IgD-negative memory B cell (primary cell): ENCODE results near the gene GMDS. TPM values are rescaled to one million over a fixed set of nuclear protein-coding genes. Genes with fewer than 3 reads are reported as not detected.

Source experiments
- H3K27ac Mint-ChIP-seq, 3 donors: one replicate each; pipeline ENCODE4 v1.8.0; 2020 to 2022; ENCODE audit warnings: mild to moderate bottlenecking in 3 of 3, mixed read lengths in 3 of 3, moderate library complexity in 1 of 3
- H3K27me3 Mint-ChIP-seq: one replicate; pipeline ENCODE4 v1.8.0; 2021; ENCODE audit warnings: mixed read lengths
- H3K36me3 Mint-ChIP-seq: one replicate; pipeline ENCODE4 v1.8.0; 2020; ENCODE audit warnings: mild to moderate bottlenecking, mixed read lengths
- H3K4me1 Mint-ChIP-seq, 3 donors: one replicate each; pipeline ENCODE4 v1.8.0; 2020 to 2022; ENCODE audit warnings: mixed read lengths in 3 of 3, mild to moderate bottlenecking in 1 of 3
- H3K4me3 Mint-ChIP-seq, 4 donors: one replicate each; pipeline ENCODE4 v1.8.0; 2020 to 2022; ENCODE audit warnings: mild to moderate bottlenecking in 4 of 4, mixed read lengths in 4 of 4, moderate library complexity in 3 of 4
- H3K9me3 Mint-ChIP-seq, 3 donors: one replicate each; pipeline ENCODE4 v1.8.0; 2020 to 2021; ENCODE audit warnings: mixed read lengths in 3 of 3, mild to moderate bottlenecking in 1 of 3
- polyA plus RNA-seq: library from polyadenylated mRNA; unstranded; fragments of 300-500 nt; fragmentation: Illumina TruSeq; gene quantifications from one replicate; pipeline ENCODE4 v1.2.3, GENCODE V29; 2021

Gene GMDS
- polyA plus RNA-seq, 1 donor from 2014 or later, result 17.0 TPM

DNA sequence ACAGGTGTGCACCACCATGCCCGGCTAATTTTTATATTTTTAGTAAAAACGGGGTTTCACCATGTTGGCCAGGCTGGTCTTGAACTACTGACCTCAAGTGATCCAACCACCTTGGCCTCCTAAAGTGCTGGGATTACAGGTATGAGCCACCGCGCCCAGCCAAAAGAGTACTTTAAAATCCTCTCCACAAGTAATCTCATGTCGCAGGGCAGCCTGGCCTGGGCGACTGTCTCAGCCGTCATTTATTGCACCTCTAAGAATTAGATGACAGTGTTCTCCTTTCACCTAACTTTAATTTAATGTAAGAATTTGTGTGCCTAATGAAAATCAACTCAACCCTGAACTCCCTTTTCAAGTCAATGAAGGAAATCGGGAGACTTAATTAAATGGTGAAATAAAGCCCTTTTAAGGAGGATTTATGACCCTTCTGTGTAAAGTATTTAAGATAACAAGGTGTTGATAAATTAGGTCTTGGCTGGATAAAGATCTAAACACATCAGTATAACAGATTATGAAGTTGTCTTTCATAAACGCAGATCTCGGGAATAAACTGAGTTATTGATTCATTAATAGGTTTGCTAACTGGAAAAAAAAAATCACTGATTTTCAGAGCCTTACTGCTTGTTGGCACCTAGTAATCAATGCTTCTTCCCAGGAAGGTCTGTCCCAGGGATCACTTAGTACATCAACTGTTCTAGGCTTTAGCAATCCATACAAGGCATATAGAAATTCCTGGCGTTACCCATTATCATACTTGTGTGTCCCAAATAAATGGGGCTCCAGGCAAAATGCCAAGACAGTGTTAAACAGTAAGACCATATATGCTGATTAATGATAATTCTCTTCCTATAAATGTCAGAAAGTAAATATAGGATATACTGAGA is 209.3 kb downstream of the GMDS start:
- peaks cover 3% of the 10 kb centered on the region for H3K36me3 Mint-ChIP-seq
- no peak overlapping the region for H3K4me3 Mint-ChIP-seq
- no peaks in the 10 kb centered on the region for H3K4me1 Mint-ChIP-seq
- no peak overlapping the region for H3K27ac Mint-ChIP-seq
- H3K9me3 Mint-ChIP-seq, result no peaks in the 10 kb centered on the region
- H3K27me3 Mint-ChIP-seq, result no peaks in the 10 kb centered on the region

DNA sequence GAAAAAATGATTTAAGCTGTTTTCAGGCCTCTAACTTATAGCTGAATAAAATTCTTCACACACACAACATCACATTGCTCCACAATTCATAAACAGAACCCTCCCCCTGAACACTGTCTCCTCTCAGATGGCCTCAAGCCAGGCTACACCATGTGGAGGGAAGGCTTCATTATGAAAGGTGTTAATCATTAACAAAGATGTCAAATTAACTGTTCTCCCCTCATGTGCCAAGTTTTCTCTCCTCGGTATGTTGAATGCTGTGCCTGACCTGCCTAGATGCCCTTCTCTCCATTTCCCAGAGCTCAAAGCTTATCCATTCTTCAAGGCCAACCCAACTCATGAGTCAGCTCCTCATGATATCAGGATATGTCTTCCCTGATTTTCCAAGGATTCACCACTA is 210.4 kb downstream of the GMDS start:
- no peak overlapping the region for H3K4me3 Mint-ChIP-seq
- H3K27ac Mint-ChIP-seq, result no peak overlapping the region
- no peaks in the 10 kb centered on the region for H3K9me3 Mint-ChIP-seq
- no peaks in the 10 kb centered on the region for H3K27me3 Mint-ChIP-seq
- H3K4me1 Mint-ChIP-seq, result no peaks in the 10 kb centered on the region
- H3K36me3 Mint-ChIP-seq, result peaks cover 1% of the 10 kb centered on the region

DNA sequence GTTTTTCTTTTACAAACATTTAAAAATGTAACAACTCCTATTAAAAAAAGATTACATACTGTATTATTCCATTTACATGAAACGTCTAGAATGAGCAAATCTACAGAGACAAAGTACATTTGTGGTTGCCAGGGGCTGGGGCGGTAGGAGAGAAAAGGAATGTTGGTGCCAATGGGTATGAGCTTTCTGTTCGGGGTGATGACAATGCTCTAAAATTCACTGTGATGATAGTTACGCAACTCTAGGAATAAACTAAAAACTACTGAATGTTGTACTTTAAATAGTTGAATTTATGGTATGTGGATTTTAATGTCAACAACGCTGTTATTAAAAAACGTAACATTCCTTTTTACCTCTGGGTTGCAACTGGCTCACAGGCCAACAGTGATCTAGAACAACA is 211.1 kb downstream of the GMDS start:
- Mint-ChIP-seq H3K27ac (no peak overlapping the region), H3K27me3 (no peaks in the 10 kb centered on the region), H3K36me3 (peaks cover 1% of the 10 kb centered on the region), H3K9me3 (no peaks in the 10 kb centered on the region), H3K4me1 (no peaks in the 10 kb centered on the region), H3K4me3 (no peak overlapping the region)

DNA sequence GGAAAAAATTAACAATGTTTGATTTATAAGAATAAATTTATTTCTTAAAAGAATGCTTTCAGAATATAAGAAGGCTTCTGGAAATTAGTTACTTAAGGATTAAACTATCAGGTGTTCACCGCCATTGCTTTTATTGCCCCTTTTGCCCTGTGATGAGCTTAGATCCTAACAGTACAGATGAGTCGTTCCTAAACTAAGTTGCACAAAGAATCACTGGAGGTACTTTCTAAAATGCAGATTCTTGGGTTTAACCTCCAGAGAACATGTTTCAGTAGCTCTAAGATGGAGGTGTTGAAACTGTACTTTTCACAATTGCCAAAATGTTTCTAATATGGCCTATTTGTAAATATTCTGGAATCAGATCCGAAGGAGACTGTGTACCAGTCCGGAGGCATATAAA is 211.9 kb downstream of the GMDS start:
- Mint-ChIP-seq H3K4me3 (no peak overlapping the region), H3K27me3 (no peaks in the 10 kb centered on the region), H3K27ac (no peak overlapping the region), H3K9me3 (no peaks in the 10 kb centered on the region), H3K4me1 (peaks cover 2 to 3% (median 2%) of the 10 kb centered on the region in 3 donors), H3K36me3 (peaks cover 1% of the 10 kb centered on the region)

DNA sequence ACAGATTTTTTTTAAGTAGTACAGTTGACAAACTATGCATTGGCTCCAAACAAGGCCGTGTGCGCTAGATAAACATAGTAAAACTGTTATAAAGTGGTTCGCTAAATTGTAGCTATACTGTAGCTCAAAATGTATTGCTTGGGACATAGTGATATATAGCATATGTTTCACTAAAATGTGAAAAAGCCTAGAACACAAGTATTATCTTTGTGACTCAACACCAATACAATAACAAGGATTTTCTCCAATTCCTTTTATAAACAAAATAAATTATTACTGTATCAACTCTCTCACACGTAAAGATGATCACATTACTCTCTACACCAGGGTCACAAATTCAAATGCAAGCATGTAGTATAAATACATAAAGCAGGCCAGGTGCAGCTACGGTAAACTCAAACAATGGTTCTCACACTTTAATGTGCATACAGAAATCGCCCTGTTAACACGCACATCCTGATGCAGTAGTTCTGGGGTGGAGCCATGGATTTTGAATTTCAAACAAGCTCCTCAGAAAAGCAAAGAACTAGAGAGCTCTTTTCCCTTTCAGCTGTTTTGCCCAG is 214.6 kb downstream of the GMDS start:
- no peaks in the 10 kb centered on the region for H3K9me3 Mint-ChIP-seq
- peaks cover 6 to 9% (median 7%) of the 10 kb centered on the region in 3 donors for H3K4me1 Mint-ChIP-seq
- H3K27me3 Mint-ChIP-seq, result no peaks in the 10 kb centered on the region
- H3K4me3 Mint-ChIP-seq, result no peak overlapping the region
- no peak overlapping the region for H3K27ac Mint-ChIP-seq
- H3K36me3 Mint-ChIP-seq, result no peaks in the 10 kb centered on the region

DNA sequence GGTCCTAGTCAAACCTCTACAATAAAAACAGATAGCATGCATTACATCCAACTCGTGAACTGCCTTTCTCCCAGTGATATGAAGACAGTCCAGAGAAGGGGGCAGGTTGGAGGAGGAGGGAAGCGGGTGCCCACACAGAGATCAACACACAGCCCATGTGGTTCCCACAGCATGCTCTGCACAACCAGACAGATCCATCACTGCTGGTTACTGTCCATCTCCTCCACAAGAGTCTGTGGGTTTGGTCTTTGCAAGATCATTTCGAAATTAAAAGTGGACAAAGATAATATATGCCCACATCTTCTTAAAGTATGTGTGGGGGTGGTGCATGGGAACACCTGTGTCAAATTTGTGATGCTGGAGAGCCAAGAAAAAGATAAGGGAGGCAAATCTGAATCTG is 215.5 kb downstream of the GMDS start:
- Mint-ChIP-seq H3K27ac (no peak overlapping the region), H3K4me1 (peaks cover 6 to 9% (median 7%) of the 10 kb centered on the region in 3 donors), H3K36me3 (no peaks in the 10 kb centered on the region), H3K9me3 (no peaks in the 10 kb centered on the region), H3K4me3 (no peak overlapping the region), H3K27me3 (no peaks in the 10 kb centered on the region)

DNA sequence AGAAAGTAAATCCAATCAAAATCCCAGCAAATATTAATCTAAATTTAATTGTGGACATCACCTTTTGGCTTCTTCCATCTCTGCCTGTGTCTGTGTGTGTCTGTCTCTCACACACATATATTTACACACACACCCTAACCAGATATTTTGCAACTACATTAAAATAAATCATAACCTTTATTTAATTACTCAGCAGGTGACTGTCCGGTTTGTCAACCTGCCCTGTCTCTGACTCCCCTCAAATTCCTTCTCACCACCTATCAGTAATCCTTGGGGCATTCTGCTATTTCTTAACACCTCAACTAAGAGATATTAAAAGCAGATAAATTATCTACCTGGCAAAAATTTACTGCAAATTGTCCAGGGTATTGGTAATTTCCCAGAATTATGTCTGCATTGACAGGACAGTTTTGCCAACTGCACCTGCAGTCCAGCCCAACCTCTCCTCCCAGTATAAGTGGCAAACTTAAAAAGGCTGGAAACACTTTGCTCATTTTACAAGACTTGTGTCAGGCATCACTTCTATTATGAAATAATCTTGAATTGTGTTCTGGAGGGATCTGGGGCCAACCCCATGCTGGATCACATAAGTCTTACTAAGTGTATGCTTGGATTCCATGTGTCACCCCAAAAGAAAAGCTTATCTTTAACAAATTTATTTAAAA is 216.1 kb downstream of the GMDS start:
- H3K27ac Mint-ChIP-seq, result no peak overlapping the region
- no peaks in the 10 kb centered on the region for H3K9me3 Mint-ChIP-seq
- peaks cover 6 to 9% (median 7%) of the 10 kb centered on the region in 3 donors for H3K4me1 Mint-ChIP-seq
- H3K36me3 Mint-ChIP-seq, result no peaks in the 10 kb centered on the region
- H3K27me3 Mint-ChIP-seq, result no peaks in the 10 kb centered on the region
- H3K4me3 Mint-ChIP-seq, result no peak overlapping the region

DNA sequence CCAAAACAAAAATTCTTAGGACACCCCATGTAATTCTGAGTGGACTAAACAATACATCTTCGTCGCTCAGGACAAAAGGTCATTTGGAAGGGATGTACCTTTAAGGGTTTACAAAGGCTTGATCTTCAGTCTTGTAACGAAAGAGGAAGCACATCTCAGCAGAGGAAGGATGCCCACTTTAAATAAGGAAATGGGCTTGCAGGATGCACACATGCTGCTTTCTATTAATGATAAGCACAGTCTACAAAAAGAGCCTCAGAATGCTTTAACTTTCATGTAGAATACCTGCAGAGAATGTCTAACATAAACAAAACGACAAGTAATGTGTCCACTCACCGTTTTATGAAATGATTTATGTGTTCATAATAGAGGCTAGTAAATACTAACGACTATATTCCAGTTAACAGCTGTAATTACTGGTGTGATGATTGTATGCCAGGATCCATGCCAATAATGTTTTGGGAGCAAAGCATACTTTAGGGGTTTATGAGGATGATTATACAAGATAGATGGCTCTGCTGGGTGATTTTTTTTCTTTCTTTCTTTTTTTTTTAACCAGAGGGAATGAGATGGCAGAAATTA is 216.9 kb downstream of the GMDS start:
- Mint-ChIP-seq H3K36me3 (no peaks in the 10 kb centered on the region), H3K27ac (no peak overlapping the region), H3K9me3 (no peaks in the 10 kb centered on the region), H3K4me1 (peaks cover 6 to 9% (median 9%) of the 10 kb centered on the region in 3 donors), H3K4me3 (no peak overlapping the region), H3K27me3 (no peaks in the 10 kb centered on the region)

DNA sequence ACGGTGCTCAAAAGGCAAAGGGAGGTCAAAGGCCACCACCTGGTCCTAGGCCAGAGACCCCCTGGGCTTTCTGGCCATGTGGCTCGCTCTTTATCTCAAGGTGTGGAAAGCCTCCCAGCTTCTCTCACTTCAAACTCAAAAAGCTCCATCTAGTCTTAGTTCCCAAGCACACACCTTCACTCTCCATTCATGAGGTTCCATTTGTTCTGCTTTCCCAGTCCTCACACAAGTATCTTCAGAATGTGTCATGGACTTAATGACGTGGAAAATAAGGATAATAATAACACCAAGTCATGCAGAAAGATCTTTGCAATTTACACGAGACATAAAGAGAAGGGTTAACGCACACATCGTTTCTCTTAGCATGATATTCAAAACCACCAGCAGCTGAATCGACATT is 219.3 kb downstream of the GMDS start:
- Mint-ChIP-seq H3K27me3 (no peaks in the 10 kb centered on the region), H3K4me1 (peaks cover 6 to 15% (median 9%) of the 10 kb centered on the region in 3 donors), H3K27ac (no peak overlapping the region), H3K4me3 (no peak overlapping the region), H3K9me3 (no peaks in the 10 kb centered on the region), H3K36me3 (no peaks in the 10 kb centered on the region)

DNA sequence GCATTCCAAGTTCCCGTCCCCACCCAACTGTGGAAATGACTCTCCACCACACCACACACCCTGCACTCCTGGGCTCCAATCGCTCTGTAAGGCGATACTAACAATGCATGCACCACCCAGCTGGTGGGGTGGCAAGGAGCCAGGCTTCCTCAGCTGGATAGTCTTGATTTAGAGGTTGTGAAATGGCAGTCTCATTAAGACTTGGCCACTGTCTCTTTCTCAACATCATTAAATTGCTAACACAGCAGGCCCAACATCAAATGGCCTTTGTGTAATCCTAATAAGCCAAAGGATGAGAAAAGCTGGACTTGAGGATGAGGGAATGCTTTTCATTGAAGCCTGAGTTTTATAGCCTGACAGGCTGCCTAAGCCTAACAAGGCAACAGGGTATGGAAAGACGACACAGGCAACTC is 223.7 kb downstream of the GMDS start:
- Mint-ChIP-seq H3K36me3 (peaks cover 8% of the 10 kb centered on the region), H3K27ac (no peak overlapping the region), H3K4me1 (peaks cover 3 to 12% (median 7%) of the 10 kb centered on the region in 3 donors), H3K4me3 (no peak overlapping the region), H3K27me3 (no peaks in the 10 kb centered on the region), H3K9me3 (no peaks in the 10 kb centered on the region)

DNA sequence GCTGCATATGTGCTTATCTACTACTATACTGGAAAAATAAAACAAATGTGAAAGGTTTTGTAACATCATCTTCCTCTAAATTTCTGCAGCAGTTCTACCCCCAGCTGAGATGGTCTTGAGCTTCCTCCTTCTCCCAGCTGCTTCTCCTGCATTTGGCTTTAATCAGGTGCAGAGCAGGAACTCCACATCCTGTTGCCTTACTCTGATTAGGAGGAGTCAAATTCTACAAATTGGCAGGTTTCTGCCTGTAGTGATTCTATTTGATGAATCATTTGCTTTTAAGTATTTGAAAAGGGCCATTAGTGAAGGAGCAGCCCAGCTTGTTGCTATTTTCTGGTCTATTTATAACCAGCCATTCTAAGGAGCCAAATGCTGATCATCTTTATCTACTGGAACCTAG is 224.5 kb downstream of the GMDS start:
- no peaks in the 10 kb centered on the region for H3K9me3 Mint-ChIP-seq
- H3K27ac Mint-ChIP-seq, result no peak overlapping the region
- no peak overlapping the region for H3K4me3 Mint-ChIP-seq
- H3K36me3 Mint-ChIP-seq, result peaks cover 12% of the 10 kb centered on the region
- no peaks in the 10 kb centered on the region for H3K27me3 Mint-ChIP-seq
- peaks cover 3 to 12% (median 7%) of the 10 kb centered on the region in 3 donors for H3K4me1 Mint-ChIP-seq

DNA sequence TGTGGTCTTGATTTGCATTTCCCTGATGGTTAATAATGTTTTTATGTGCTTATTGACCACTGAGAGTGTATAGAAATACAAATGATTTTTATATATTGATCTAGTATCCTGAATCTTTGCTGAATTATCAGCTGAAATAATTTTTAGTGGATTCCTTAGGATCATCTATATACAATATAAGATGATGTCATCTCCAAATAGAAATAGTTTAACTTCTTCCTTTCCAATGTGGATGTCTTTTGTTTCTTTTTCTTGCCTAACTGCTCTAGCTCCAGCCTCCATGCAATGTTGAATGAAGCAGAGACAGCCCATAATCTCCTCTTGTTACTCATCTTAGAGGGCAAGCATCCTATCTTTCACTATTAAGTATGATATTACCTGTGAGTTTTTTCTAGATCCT is 226.4 kb downstream of the GMDS start:
- H3K27ac Mint-ChIP-seq, result no peak overlapping the region
- H3K27me3 Mint-ChIP-seq, result no peaks in the 10 kb centered on the region
- H3K4me1 Mint-ChIP-seq, result peaks cover 3 to 12% (median 7%) of the 10 kb centered on the region in 3 donors
- peaks cover 12% of the 10 kb centered on the region for H3K36me3 Mint-ChIP-seq
- H3K4me3 Mint-ChIP-seq, result no peak overlapping the region
- H3K9me3 Mint-ChIP-seq, result peaks cover 2 to 10% (median 7%) of the 10 kb centered on the region in 3 donors

DNA sequence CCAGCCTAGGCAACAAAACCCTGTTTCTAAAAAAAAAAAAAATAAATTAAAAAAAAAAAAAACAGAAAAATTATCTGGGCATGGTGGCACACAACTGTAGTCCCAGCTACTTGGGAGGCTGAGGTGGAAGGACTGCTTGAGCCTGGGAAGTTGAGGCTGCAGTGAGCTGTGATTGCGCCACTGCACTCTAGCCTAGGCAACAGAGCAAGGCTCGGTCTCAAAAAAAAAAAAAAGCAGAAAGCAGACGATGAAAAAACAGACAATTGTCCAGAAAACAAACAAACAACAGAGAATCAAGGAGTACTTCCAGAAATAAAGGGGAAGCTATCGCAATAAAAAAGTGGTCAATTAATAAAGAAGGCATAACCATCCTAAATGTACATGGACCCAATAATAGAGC is 229.4 kb downstream of the GMDS start:
- Mint-ChIP-seq H3K9me3 (peaks cover 4 to 10% (median 9%) of the 10 kb centered on the region in 3 donors), H3K4me3 (no peak overlapping the region), H3K27ac (peak overlapping the region in 1 of 3 donors; percentile 54), H3K36me3 (peaks cover 14% of the 10 kb centered on the region), H3K4me1 (peaks cover 3 to 6% (median 3%) of the 10 kb centered on the region in 3 donors), H3K27me3 (no peaks in the 10 kb centered on the region)

DNA sequence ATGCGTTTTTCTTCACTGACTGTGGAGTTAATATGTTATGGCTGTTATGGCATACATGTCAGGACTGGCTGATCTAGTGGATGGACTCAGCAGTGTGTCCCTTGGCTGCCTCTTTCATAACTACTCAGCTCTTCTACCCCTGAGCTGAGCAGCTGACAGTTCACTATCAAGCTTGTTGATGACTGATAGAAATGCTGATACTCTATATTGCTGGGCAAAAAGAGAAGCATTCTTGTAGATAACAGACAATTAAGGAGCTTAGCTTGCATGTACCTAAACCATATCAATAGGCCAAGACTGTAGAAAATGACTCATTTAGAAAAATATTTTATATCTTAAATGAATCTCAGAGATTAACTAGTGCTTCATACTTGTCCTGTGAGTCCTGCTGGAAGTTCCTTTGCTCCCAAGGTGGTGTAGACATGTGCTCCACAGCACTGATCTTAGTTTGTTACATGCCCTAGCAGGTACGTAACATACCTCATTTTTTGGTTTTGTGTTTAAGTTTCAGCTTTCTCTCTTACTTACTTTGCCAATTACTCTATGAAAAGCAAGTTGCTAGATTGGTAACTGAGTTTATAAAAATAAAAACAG is 236.9 kb downstream of the GMDS start:
- H3K27ac Mint-ChIP-seq, result no peak overlapping the region
- H3K36me3 Mint-ChIP-seq, result peaks cover 8% of the 10 kb centered on the region
- H3K27me3 Mint-ChIP-seq, result no peaks in the 10 kb centered on the region
- H3K4me3 Mint-ChIP-seq, result peak overlapping the region in 1 of 4 donors; percentile 45
- peaks cover 0 to 7% (median under 1%) of the 10 kb centered on the region in 3 donors for H3K9me3 Mint-ChIP-seq
- H3K4me1 Mint-ChIP-seq, result no peaks in the 10 kb centered on the region

DNA sequence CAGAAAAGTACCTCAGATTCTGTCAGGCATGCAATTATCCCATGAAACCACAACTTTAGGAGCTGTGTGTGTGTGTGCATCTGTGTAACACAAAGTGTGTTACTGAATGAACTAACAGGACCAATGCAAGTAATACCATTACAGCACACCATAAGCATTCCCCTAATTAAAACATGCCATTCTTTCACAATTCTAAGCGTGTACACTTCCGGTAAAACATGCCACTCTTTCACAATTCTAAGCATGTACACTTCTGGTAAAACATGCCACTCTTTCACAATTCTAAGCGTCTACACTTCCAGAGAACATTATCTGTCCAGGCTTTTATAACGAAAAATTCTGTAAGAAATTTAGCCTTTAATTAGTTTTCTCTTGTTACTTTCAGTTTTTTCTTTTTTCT is 238.2 kb downstream of the GMDS start:
- Mint-ChIP-seq H3K27ac (no peak overlapping the region), H3K9me3 (peaks cover 0 to 7% (median 0%) of the 10 kb centered on the region in 3 donors), H3K4me3 (no peak overlapping the region), H3K27me3 (no peaks in the 10 kb centered on the region), H3K4me1 (no peaks in the 10 kb centered on the region), H3K36me3 (peaks cover 7% of the 10 kb centered on the region)
